H9 (cell line): ENCODE results near the gene GPRASP3. TPM values are rescaled to one million over a fixed set of nuclear protein-coding genes. Genes with fewer than 3 reads are reported as not detected.

ENCODE experiments used
- DNase-seq: peaks from one replicate; pipeline ENCODE4 v3.0.0-alpha.2; 2017
- H2AFZ ChIP-seq: one replicate; pipeline ENCODE4 v1.6.1; 2013; ENCODE audit warnings: mild to moderate bottlenecking, low read length, control low read depth, moderate library complexity
- H2AK5ac ChIP-seq: 2 replicates; pipeline ENCODE4 v1.6.1; 2013; ENCODE audit warnings: low read length, control low read depth, mixed read lengths; ENCODE audit not compliant: insufficient read length
- H2BK120ac ChIP-seq: one replicate; pipeline ENCODE4 v1.6.1; 2013; ENCODE audit warnings: low read depth, mild to moderate bottlenecking, low read length, control low read depth, inconsistent platforms; ENCODE audit not compliant: poor library complexity, severe bottlenecking
- H2BK12ac ChIP-seq: 2 replicates; pipeline ENCODE4 v1.6.1; 2013; ENCODE audit warnings: low read length, control low read depth, mixed read lengths, low read depth; ENCODE audit not compliant: insufficient read length
- H2BK15ac ChIP-seq: 2 replicates; pipeline ENCODE4 v1.6.1; 2013; ENCODE audit warnings: low read depth, low read length, control low read depth
- H2BK20ac ChIP-seq: one replicate; pipeline ENCODE4 v1.6.1; 2013; ENCODE audit warnings: low read depth, mild to moderate bottlenecking, low read length, control low read depth, inconsistent platforms; ENCODE audit not compliant: poor library complexity, severe bottlenecking
- H2BK5ac ChIP-seq: 2 replicates; pipeline ENCODE4 v1.6.1; 2013; ENCODE audit warnings: low read length, control low read depth, mixed read lengths; ENCODE audit not compliant: insufficient read length
- H3K14ac ChIP-seq: 2 replicates; pipeline ENCODE4 v1.6.1; 2013; ENCODE audit warnings: low read length, control low read depth; ENCODE audit not compliant: insufficient read depth
- H3K18ac ChIP-seq: 2 replicates; pipeline ENCODE4 v1.6.1; 2013; ENCODE audit warnings: low read depth, mild to moderate bottlenecking, mixed read lengths, low read length, control low read depth; ENCODE audit not compliant: insufficient read length
- H3K23ac ChIP-seq: 2 replicates; pipeline ENCODE4 v1.6.1; 2013; ENCODE audit warnings: low read length, control low read depth, mixed read lengths, low read depth; ENCODE audit not compliant: insufficient read length
- H3K23me2 ChIP-seq: 2 replicates; pipeline ENCODE4 v1.6.1; 2013; ENCODE audit warnings: low read depth, mild to moderate bottlenecking, mixed read lengths, low read length, control low read depth; ENCODE audit not compliant: insufficient read length, poor library complexity, severe bottlenecking
- H3K27ac ChIP-seq: 2 replicates; pipeline ENCODE4 v1.5.1; 2013; ENCODE audit warnings: low read length, control low read depth, mixed read lengths, low read depth; ENCODE audit not compliant: insufficient read length
- H3K27me3 ChIP-seq: 2 replicates; pipeline ENCODE4 v1.6.1; 2013; ENCODE audit warnings: low read length, control low read depth, inconsistent platforms; ENCODE audit not compliant: insufficient read depth
- H3K4ac ChIP-seq: 2 replicates; pipeline ENCODE4 v1.6.1; 2013; ENCODE audit warnings: low read depth, mild to moderate bottlenecking, control low read depth, inconsistent platforms, low read length, moderate library complexity
- H3K4me1 ChIP-seq: 2 replicates; pipeline ENCODE4 v1.6.1; 2013; ENCODE audit warnings: low read length, control low read depth, inconsistent platforms; ENCODE audit not compliant: insufficient read depth
- H3K4me2 ChIP-seq: 2 replicates; pipeline ENCODE4 v1.6.1; 2013; ENCODE audit warnings: low read length, control low read depth, mixed read lengths; ENCODE audit not compliant: insufficient read length, insufficient read depth
- H3K56ac ChIP-seq: 2 replicates; pipeline ENCODE4 v1.6.1; 2013; ENCODE audit warnings: low read depth, mild to moderate bottlenecking, mixed read lengths, low read length, control low read depth; ENCODE audit not compliant: insufficient read length
- H3K79me1 ChIP-seq: 2 replicates; pipeline ENCODE4 v1.6.1; 2013; ENCODE audit warnings: low read depth, mild to moderate bottlenecking, moderate library complexity, low read length, control low read depth, inconsistent platforms; ENCODE audit not compliant: insufficient read depth, poor library complexity, severe bottlenecking
- H3K79me2 ChIP-seq: 2 replicates; pipeline ENCODE4 v1.6.1; 2013; ENCODE audit warnings: low read length, control low read depth, inconsistent platforms; ENCODE audit not compliant: insufficient read depth
- H3K9ac ChIP-seq: 2 replicates; pipeline ENCODE4 v1.6.1; 2013; ENCODE audit warnings: low read length, control low read depth, mixed read lengths; ENCODE audit not compliant: insufficient read length; ENCODE audit errors: extremely low read depth
- H3K9me3 ChIP-seq: one replicate; pipeline ENCODE4 v1.6.1; 2013; ENCODE audit warnings: low read depth, low read length, inconsistent platforms; ENCODE audit not compliant: control insufficient read depth
- H3T11ph ChIP-seq: one replicate; pipeline ENCODE4 v1.6.1; 2013; ENCODE audit warnings: mild to moderate bottlenecking, low read length, control low read depth, inconsistent platforms
- H4K20me1 ChIP-seq: one replicate; pipeline ENCODE4 v1.6.1; 2013; ENCODE audit not compliant: control insufficient read depth, insufficient read length, insufficient read depth
- H4K5ac ChIP-seq: 2 replicates; pipeline ENCODE4 v1.6.1; 2013; ENCODE audit warnings: low read depth, mild to moderate bottlenecking, mixed read lengths, low read length, control low read depth; ENCODE audit not compliant: insufficient read length
- H4K8ac ChIP-seq: replicated peaks from 2 replicates; pipeline ENCODE4 v1.6.1; 2013; ENCODE audit warnings: low read length, control low read depth, mixed read lengths, low read depth; ENCODE audit not compliant: insufficient read length
- H4K91ac ChIP-seq: 2 replicates; pipeline ENCODE4 v1.6.1; 2013; ENCODE audit warnings: low read depth, mild to moderate bottlenecking, moderate library complexity, mixed read lengths, low read length, control low read depth; ENCODE audit not compliant: insufficient read length
- H3K27ac Mint-ChIP-seq, 3 experiments: 2 replicates in 2 of 3; 3 replicates in 1 of 3; pipeline ENCODE4 v1.8.0; 2020 to 2021; ENCODE audit warnings: mixed read lengths in 3 of 3, mild to moderate bottlenecking in 1 of 3, moderate library complexity in 1 of 3
- H3K27me3 Mint-ChIP-seq: 2 replicates; pipeline ENCODE4 v1.8.0; 2021; ENCODE audit warnings: low read depth, mild to moderate bottlenecking, moderate library complexity, mixed read lengths
- H3K36me3 Mint-ChIP-seq, 3 experiments: 2 replicates in 2 of 3; 3 replicates in 1 of 3; pipeline ENCODE4 v1.8.0; 2020 to 2021; ENCODE audit warnings: low read depth in 3 of 3, mixed read lengths in 3 of 3; ENCODE audit not compliant: insufficient read depth in 1 of 3
- H3K4me1 Mint-ChIP-seq, 2 experiments: 2 replicates each; pipeline ENCODE4 v1.8.0; 2020; ENCODE audit warnings: mixed read lengths in 2 of 2
- H3K4me3 Mint-ChIP-seq, 2 experiments: 2 replicates in 1 of 2; 3 replicates in 1 of 2; pipeline ENCODE4 v1.8.0; 2020 to 2021; ENCODE audit warnings: mild to moderate bottlenecking in 2 of 2, mixed read lengths in 2 of 2, moderate library complexity in 1 of 2
- H3K9me3 Mint-ChIP-seq, 2 experiments: 2 replicates in 1 of 2; 3 replicates in 1 of 2; pipeline ENCODE4 v1.8.0; 2020; ENCODE audit warnings: mild to moderate bottlenecking in 2 of 2, mixed read lengths in 2 of 2, moderate library complexity in 1 of 2
- WGBS: extraction: QIAGEN DNeasy Blood & Tissue Kit; methylation state at CpG from one replicate; pipeline ENCODE4 v1.1.7; 2013; ENCODE audit warnings: missing lambda C conversion rate, low lambda C conversion rate, mixed read lengths; ENCODE audit not compliant: insufficient read length; ENCODE audit errors: extremely low coverage; 5-methylcytosine and 5-hydroxymethylcytosine counted together
- total RNA-seq: library from RNA; stranded (reverse); gene quantifications from 2 replicates; pipeline ENCODE4 v1.2.1, GENCODE V29; 2021
- TF ChIP-seq, protein P1 (sequence below): fragments of 200-600 bp; sonication (generic); conservative IDR thresholded peaks from 3 replicates; pipeline ENCODE4 v1.8.0; 2021; ENCODE audit warnings: antibody characterized with exemption, mild to moderate bottlenecking

Gene GPRASP3
- total RNA-seq, 1 experiment from 2014 or later = 4.8 TPM

DNA sequence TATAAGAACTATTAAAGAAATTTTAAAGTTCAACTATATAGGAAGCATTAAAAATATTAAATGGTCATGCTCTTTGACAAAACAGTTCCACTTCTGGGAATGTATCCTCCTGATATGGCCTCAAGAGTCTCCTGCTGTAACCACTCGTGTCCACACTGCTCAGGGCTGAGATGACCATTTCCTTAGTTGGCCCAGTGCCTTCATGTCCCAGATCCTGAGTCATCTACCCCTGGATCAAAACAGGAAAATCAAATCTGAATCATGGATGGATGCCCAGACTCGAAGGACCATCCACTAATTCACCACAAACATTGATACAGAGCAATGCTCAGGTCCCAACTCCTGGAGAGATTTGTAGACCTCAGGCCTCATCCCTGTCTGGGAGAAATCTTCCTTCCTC, 44.7 kb downstream of the GPRASP3 start:
- H3K4me2 ChIP-seq = no peak overlapping the region
- no CpG with 5 or more reads among the region's 2 CpGs for WGBS
- no peaks in the 10 kb centered on the region; the same call in none of the 2 replicates for H3K27me3 Mint-ChIP-seq

More for the DNA sequence above, 44.7 kb downstream of the GPRASP3 start:
- no peak overlapping the region for H2BK15ac ChIP-seq
- H4K8ac ChIP-seq = no peak overlapping the region
- Mint-ChIP-seq H3K4me1 (peaks cover 4 to 5% of the 10 kb centered on the region in 2 experiments; a peak in 3 of 4 replicates), H3K36me3 (peaks cover 0 to 12% (median 0%) of the 10 kb centered on the region in 3 experiments; a peak in 1 of 7 replicates), H3K27ac (no peak overlapping the region), H3K9me3 (peaks cover 59% of the 10 kb centered on the region in 2 experiments), H3K4me3 (no peak overlapping the region)
- H4K20me1 ChIP-seq = no peaks in the 10 kb centered on the region
- H3K56ac ChIP-seq = no peak overlapping the region
- H3K14ac ChIP-seq = no peak overlapping the region
- no peak overlapping the region for H3K9ac ChIP-seq
- peaks cover 49% of the 10 kb centered on the region for H3K9me3 ChIP-seq
- H3K27me3 ChIP-seq = no peaks in the 10 kb centered on the region
- no peak overlapping the region for H3K23ac ChIP-seq
- no peak overlapping the region for H4K91ac ChIP-seq
- H3K4me1 ChIP-seq = no peaks in the 10 kb centered on the region
- H3K79me1 ChIP-seq = no peaks in the 10 kb centered on the region
- DNase-seq = no peak
- no peak overlapping the region for H2BK20ac ChIP-seq
- no peak overlapping the region for H2BK12ac ChIP-seq
- H2BK120ac ChIP-seq = no peak overlapping the region
- TF ChIP-seq, protein P1, sequence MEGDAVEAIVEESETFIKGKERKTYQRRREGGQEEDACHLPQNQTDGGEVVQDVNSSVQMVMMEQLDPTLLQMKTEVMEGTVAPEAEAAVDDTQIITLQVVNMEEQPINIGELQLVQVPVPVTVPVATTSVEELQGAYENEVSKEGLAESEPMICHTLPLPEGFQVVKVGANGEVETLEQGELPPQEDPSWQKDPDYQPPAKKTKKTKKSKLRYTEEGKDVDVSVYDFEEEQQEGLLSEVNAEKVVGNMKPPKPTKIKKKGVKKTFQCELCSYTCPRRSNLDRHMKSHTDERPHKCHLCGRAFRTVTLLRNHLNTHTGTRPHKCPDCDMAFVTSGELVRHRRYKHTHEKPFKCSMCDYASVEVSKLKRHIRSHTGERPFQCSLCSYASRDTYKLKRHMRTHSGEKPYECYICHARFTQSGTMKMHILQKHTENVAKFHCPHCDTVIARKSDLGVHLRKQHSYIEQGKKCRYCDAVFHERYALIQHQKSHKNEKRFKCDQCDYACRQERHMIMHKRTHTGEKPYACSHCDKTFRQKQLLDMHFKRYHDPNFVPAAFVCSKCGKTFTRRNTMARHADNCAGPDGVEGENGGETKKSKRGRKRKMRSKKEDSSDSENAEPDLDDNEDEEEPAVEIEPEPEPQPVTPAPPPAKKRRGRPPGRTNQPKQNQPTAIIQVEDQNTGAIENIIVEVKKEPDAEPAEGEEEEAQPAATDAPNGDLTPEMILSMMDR = no peak
- H2AK5ac ChIP-seq = no peak overlapping the region
- no peak overlapping the region for H3K4ac ChIP-seq
- no peak overlapping the region for H2AFZ ChIP-seq
- no peak overlapping the region for H4K5ac ChIP-seq
- no peaks in the 10 kb centered on the region for H3K23me2 ChIP-seq
- H3K79me2 ChIP-seq = no peaks in the 10 kb centered on the region; the same call in 1 of the 2 replicates
- no peak overlapping the region for H3K18ac ChIP-seq
- no peak overlapping the region for H3K27ac ChIP-seq
- H2BK5ac ChIP-seq = no peak overlapping the region
- H3T11ph ChIP-seq = no peak overlapping the region
